Lower lobe of right lung (tissue), 2 donors: ENCODE data around the gene C2. TPM values are rescaled to one million over a fixed set of nuclear protein-coding genes. Genes with fewer than 3 reads are reported as not detected.

ENCODE experiments used
- ATAC-seq, 2 donors: fragments of 200-7000 bp; cut with Tn5 transposase; one replicate each; pipeline ENCODE4 v1.9.1; 2020 to 2022; ENCODE audit warnings: mild to moderate bottlenecking in 2 of 2, moderate library complexity in 2 of 2
- DNase-seq: peaks from one replicate; pipeline ENCODE4 v3.0.0-alpha.2; 2020
- H3K27ac ChIP-seq: fragments of 200-600 bp; one replicate; pipeline ENCODE4 v1.8.0; 2022
- H3K27me3 ChIP-seq: fragments of 200-600 bp; one replicate; pipeline ENCODE4 v1.8.0; 2022; ENCODE audit warnings: low read depth
- H3K36me3 ChIP-seq: fragments of 200-600 bp; one replicate; pipeline ENCODE4 v1.8.0; 2022; ENCODE audit warnings: mild to moderate bottlenecking
- H3K4me1 ChIP-seq: fragments of 200-600 bp; one replicate; pipeline ENCODE4 v1.8.0; 2022
- H3K4me3 ChIP-seq: fragments of 200-600 bp; one replicate; pipeline ENCODE4 v1.8.0; 2022; ENCODE audit warnings: mild to moderate bottlenecking
- H3K9me3 ChIP-seq: fragments of 200-600 bp; one replicate; pipeline ENCODE4 v1.8.0; 2022
- intact Hi-C: fragments of 100-400 bp; cut with DNase I; formaldehyde crosslinking; loops from one replicate; pipeline ENCODE4 v1.11.0; 2022
- total RNA-seq: library from RNA; stranded (reverse); fragmentation: NEBNext Ultra II Directional; extraction: Animal tissue kit (Norgen Biotek cat#: 25700); gene quantifications from one replicate; pipeline ENCODE4 v1.2.1, GENCODE V29; 2021
- TF ChIP-seq, protein P1 (sequence below): fragments of 200-600 bp; IDR thresholded peaks from one replicate; pipeline ENCODE4 v1.8.0; 2022; ENCODE audit warnings: antibody characterized with exemption, mild to moderate bottlenecking
- donor health status: DM: no; HTN: yes; CAD: no; lungs with severe emphysema.

Gene C2
- total RNA-seq, 1 donor from 2014 or later, result 311 TPM

DNA sequence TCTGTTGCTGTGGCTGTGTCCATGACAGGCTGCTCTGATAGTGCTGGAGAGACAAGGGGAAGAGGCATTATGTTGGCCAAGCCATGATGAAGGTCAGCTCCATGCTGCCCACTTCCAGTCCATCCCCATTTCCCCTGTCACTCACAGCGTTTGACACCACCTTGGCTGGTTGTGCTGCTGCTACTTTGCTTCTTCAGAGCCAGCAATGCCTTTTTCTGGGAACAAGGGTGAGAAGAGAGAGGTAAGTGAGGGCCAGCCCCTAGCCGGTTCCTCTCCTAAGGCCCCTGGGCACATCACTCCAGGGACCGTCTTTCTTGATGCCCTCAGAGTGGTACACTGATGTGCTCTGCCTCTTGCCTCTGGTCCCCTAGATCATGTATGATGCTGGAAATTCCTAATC is 29.3 kb downstream of the C2 start:
- no peak for ATAC-seq
- intact Hi-C loops, result no loop called here
- H3K9me3 ChIP-seq, result no peaks in the 10 kb centered on the region

DNA sequence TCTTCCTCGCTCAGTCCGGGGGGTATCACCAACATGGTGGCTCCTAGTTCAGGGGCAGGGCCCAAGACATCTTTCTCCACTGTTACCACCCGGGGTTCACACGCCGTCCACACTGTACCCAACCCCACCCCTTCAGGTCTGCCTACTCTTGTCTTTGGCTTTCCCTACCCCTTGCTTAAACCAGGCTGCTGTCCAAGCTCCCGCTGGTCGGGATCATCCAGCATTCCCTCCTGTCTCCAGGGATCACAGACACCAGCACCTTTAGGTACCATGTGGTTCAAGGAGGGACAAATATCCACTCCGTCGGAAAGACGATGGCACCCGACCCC is 30.9 kb downstream of the C2 start:
- Histone ChIP-seq H3K27me3 (no peaks in the 10 kb centered on the region), H3K27ac (peak overlapping the region; percentile 90), H3K4me3 (peak overlapping the region; percentile 95), H3K4me1 (peaks cover 25% of the 10 kb centered on the region), H3K36me3 (peaks cover 74% of the 10 kb centered on the region), H3K9me3 (no peaks in the 10 kb centered on the region)
- DNase-seq (no peak), ATAC-seq (peak; percentile 3 to 6)
- TF ChIP-seq, protein P1, sequence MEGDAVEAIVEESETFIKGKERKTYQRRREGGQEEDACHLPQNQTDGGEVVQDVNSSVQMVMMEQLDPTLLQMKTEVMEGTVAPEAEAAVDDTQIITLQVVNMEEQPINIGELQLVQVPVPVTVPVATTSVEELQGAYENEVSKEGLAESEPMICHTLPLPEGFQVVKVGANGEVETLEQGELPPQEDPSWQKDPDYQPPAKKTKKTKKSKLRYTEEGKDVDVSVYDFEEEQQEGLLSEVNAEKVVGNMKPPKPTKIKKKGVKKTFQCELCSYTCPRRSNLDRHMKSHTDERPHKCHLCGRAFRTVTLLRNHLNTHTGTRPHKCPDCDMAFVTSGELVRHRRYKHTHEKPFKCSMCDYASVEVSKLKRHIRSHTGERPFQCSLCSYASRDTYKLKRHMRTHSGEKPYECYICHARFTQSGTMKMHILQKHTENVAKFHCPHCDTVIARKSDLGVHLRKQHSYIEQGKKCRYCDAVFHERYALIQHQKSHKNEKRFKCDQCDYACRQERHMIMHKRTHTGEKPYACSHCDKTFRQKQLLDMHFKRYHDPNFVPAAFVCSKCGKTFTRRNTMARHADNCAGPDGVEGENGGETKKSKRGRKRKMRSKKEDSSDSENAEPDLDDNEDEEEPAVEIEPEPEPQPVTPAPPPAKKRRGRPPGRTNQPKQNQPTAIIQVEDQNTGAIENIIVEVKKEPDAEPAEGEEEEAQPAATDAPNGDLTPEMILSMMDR, result no peak
- intact Hi-C loops, result no loop called here

More for the DNA sequence above, 29.3 kb downstream of the C2 start:
- H3K36me3 ChIP-seq, result peaks cover 74% of the 10 kb centered on the region
- no peak overlapping the region for H3K27ac ChIP-seq
- TF ChIP-seq, protein P1, result no peak
- no peak overlapping the region for H3K4me3 ChIP-seq
- no peaks in the 10 kb centered on the region for H3K27me3 ChIP-seq
- DNase-seq, result no peak
- H3K4me1 ChIP-seq, result peaks cover 25% of the 10 kb centered on the region

GRCh38 chr6:31958741-31959739 is 31.5 kb downstream of the C2 start, which contains the start of the genes NELFE and SKIC2:
NELFE (minus strand) TSS chr6:31958971; CDS start chr6:31958446, 525 bp downstream.
SKIC2 (plus strand) TSS chr6:31959175; CDS start chr6:31959193, 18 bp downstream.
- TF ChIP-seq, protein P1, result no peak
- no peaks in the 10 kb centered on the region for H3K9me3 ChIP-seq
- peak within 1 kb of the TSS; percentile 90 for H3K27ac ChIP-seq
- intact Hi-C loops, result no loop called here
- peaks cover 25% of the 10 kb centered on the region for H3K4me1 ChIP-seq
- H3K36me3 ChIP-seq, result peaks cover 74% of the 10 kb centered on the region
- H3K27me3 ChIP-seq, result no peaks in the 10 kb centered on the region
- H3K4me3 ChIP-seq, result peak within 1 kb of the TSS; percentile 95
- ATAC-seq, result peak; percentile 99
- DNase-seq, result peak; percentile 99

DNA sequence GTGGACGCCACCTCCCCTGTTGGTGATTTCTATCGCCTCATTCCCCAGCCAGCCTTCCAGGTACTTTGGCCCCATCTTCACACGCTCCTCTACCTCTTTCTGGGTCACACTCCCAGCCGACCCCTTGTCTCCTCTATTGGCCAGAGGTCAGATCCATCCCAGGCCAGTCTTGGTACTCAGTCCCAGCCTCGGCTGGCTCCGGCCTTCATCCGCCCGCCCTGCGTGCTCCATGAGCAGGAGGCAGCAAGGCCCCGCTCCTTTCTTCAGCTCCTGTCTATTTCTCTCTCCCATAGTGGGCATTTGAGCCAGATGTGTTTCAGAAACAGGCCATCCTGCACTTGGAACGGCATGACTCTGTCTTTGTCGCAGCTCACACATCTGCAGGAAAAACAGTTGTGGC is 34.1 kb downstream of the C2 start:
- TF ChIP-seq, protein P1, result no peak
- intact Hi-C loops, result no loop called here

GRCh38 chr6:31963921-31964320 is 36.4 kb downstream of the C2 start:
- TF ChIP-seq, protein P1, result no peak
- Histone ChIP-seq H3K27ac (no peak overlapping the region), H3K9me3 (no peaks in the 10 kb centered on the region), H3K4me1 (peaks cover 11% of the 10 kb centered on the region), H3K27me3 (no peaks in the 10 kb centered on the region), H3K4me3 (no peak overlapping the region), H3K36me3 (peaks cover 90% of the 10 kb centered on the region)
- ATAC-seq (no peak), DNase-seq (no peak)
- intact Hi-C loops, result no loop called here

More for the DNA sequence above, 34.1 kb downstream of the C2 start:
- Histone ChIP-seq H3K27me3 (no peaks in the 10 kb centered on the region), H3K27ac (no peak overlapping the region), H3K4me1 (peaks cover 25% of the 10 kb centered on the region), H3K9me3 (no peaks in the 10 kb centered on the region), H3K4me3 (no peak overlapping the region), H3K36me3 (peaks cover 74% of the 10 kb centered on the region)
- DNase-seq, result no peak
- no peak for ATAC-seq
